HG02884 (cell line): ENCODE measurements around the gene SIPA1.
A peak's percentile ranks its signal among the peaks of the same experiment; 100 is the strongest.

ENCODE experiments used
- ATAC-seq: cut with Tn5 transposase; IDR thresholded peaks from one replicate; pipeline ENCODE4 v1.9.1; 2021; ENCODE audit warnings: mild to moderate bottlenecking, moderate library complexity; ENCODE audit not compliant: unreplicated experiment

Gene SIPA1

GRCh38 chr11:65637794-65638419 is at the start of gene SIPA1:
Gene SIPA1, plus strand, starts transcription at chr11:65638101. Its CDS starts 2,821 bp downstream, at chr11:65640922.
- ATAC-seq = no peak

GRCh38 chr11:65588199-65589054 is 49.5 kb upstream of the SIPA1 start:
- ATAC-seq = peak; percentile 71

- ATAC-seq = no peak
Measured at GRCh38 chr11:65589444-65590239, 48.3 kb upstream of the SIPA1 start.

- no peak for ATAC-seq
Measured at GRCh38 chr11:65590240-65590738, 47.6 kb upstream of the SIPA1 start.

- ATAC-seq = no peak
Measured at GRCh38 chr11:65591939-65592857, 45.7 kb upstream of the SIPA1 start.

GRCh38 chr11:65592858-65593517 is 44.9 kb upstream of the SIPA1 start:
- ATAC-seq = no peak

GRCh38 chr11:65593518-65594414 is 44.1 kb upstream of the SIPA1 start:
- no peak for ATAC-seq

GRCh38 chr11:65595131-65595530 is 42.8 kb upstream of the SIPA1 start:
- no peak for ATAC-seq

- ATAC-seq = no peak
Measured at GRCh38 chr11:65595543-65596281, 42.2 kb upstream of the SIPA1 start, which contains the start of gene KCNK7. Gene KCNK7, minus strand, starts transcription at chr11:65595800. Its CDS starts 28 bp downstream, at chr11:65595772.

- ATAC-seq = no peak
Measured at GRCh38 chr11:65596520-65596919, 41.4 kb upstream of the SIPA1 start.

GRCh38 chr11:65598258-65598699 is 39.6 kb upstream of the SIPA1 start:
- no peak for ATAC-seq

GRCh38 chr11:65599216-65599954 is 38.5 kb upstream of the SIPA1 start:
- no peak for ATAC-seq

- no peak for ATAC-seq
Measured at GRCh38 chr11:65599955-65600246, 38.0 kb upstream of the SIPA1 start.

- ATAC-seq = no peak
Measured at GRCh38 chr11:65604258-65604657, 33.6 kb upstream of the SIPA1 start.

- ATAC-seq = no peak
Measured at GRCh38 chr11:65606876-65607613, 30.9 kb upstream of the SIPA1 start.

- ATAC-seq = no peak
Measured at GRCh38 chr11:65607614-65608426, 30.1 kb upstream of the SIPA1 start.
